Measurements from ENCODE around the gene CIC. TPM values are rescaled to one million over a fixed set of nuclear protein-coding genes. Genes with fewer than 3 reads are reported as not detected.

The CIC gene
- total RNA-seq, 1 experiment from 2014 or later = 75.5 TPM

DNA sequence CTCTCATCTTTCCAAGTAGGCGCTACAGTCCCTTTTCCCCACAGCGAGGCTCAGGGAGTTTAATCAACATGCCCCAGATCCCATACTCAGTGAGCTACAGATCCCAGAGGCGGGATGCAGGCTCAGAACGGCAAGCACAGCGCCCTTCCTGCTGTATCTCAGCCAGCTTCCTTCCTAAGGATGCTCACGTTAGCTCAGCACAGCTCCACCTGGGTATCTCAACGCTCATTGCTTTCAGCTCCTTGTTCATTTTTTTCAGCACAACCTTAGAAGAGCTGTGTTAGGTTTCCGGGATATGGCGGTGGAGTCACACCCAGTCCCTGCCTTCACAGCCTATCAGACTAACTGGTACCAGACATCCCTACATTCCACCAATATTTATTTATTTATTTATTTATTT is 53.3 kb downstream of the CIC start:
- Mint-ChIP-seq H3K4me3 (ENCODE audit: low read depth, unreplicated experiment) (no peak overlapping the region), H3K4me1 (ENCODE audit: low read depth, unreplicated experiment) (peaks cover 20% of the 10 kb centered on the region), H3K27me3 (ENCODE audit: unreplicated experiment) (peaks cover 44% of the 10 kb centered on the region), H3K27ac (ENCODE audit: unreplicated experiment) (no peak overlapping the region), H3K36me3 (ENCODE audit: insufficient read depth, unreplicated experiment) (peaks cover 18% of the 10 kb centered on the region), H3K9me3 (ENCODE audit: low read depth, unreplicated experiment) (no peaks in the 10 kb centered on the region)
- BruUV-seq (replicated peaks) = no TSS peak
- TF ChIP-seq, protein P1, sequence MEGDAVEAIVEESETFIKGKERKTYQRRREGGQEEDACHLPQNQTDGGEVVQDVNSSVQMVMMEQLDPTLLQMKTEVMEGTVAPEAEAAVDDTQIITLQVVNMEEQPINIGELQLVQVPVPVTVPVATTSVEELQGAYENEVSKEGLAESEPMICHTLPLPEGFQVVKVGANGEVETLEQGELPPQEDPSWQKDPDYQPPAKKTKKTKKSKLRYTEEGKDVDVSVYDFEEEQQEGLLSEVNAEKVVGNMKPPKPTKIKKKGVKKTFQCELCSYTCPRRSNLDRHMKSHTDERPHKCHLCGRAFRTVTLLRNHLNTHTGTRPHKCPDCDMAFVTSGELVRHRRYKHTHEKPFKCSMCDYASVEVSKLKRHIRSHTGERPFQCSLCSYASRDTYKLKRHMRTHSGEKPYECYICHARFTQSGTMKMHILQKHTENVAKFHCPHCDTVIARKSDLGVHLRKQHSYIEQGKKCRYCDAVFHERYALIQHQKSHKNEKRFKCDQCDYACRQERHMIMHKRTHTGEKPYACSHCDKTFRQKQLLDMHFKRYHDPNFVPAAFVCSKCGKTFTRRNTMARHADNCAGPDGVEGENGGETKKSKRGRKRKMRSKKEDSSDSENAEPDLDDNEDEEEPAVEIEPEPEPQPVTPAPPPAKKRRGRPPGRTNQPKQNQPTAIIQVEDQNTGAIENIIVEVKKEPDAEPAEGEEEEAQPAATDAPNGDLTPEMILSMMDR (IDR thresholded peaks at IDR 0.05; ENCODE audit: unreplicated experiment) = no peak
- CTCF ChIA-PET = no interaction called here
- DNase-seq = no peak
- intact Hi-C loops (cut with micrococcal nuclease; ENCODE audit: unreplicated experiment) = loop anchor here (10.0 kb wide), 1 partner anchor 218 kb away; no protein-coding TSS in a partner anchor

DNA sequence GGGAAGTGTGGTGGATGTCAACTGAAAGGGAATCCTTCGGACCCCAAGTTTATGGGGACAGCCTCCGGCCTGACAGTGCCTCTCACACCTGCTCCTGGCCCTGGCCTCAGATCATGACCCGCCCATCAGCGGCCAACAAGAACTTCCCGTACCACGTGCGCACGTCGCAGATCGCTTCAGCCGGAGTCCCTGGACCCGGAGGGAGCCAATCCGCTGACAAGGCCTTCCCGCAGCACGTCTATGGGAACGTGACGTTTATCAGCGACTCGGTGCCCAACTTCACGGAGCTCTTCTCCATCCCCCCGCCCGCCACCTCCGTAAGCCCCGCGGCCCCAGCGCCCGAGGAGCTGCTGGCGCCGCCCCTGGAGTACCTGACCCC is 54.4 kb downstream of the CIC start:
- intact Hi-C loops (cut with micrococcal nuclease; ENCODE audit: unreplicated experiment) = loop anchor here (10.0 kb wide), 1 partner anchor 219 kb away; no protein-coding TSS in a partner anchor
- Mint-ChIP-seq H3K27me3 (ENCODE audit: unreplicated experiment) (peaks cover 44% of the 10 kb centered on the region), H3K9me3 (ENCODE audit: low read depth, unreplicated experiment) (no peaks in the 10 kb centered on the region), H3K36me3 (ENCODE audit: insufficient read depth, unreplicated experiment) (peaks cover 18% of the 10 kb centered on the region), H3K27ac (ENCODE audit: unreplicated experiment) (no peak overlapping the region), H3K4me3 (ENCODE audit: low read depth, unreplicated experiment) (no peak overlapping the region), H3K4me1 (ENCODE audit: low read depth, unreplicated experiment) (peaks cover 26% of the 10 kb centered on the region)
- TF ChIP-seq, protein P1 (IDR thresholded peaks at IDR 0.05; ENCODE audit: unreplicated experiment) = no peak
- CTCF ChIA-PET = no interaction called here
- no TSS peak for BruUV-seq (replicated peaks)
- DNase-seq = no peak

DNA sequence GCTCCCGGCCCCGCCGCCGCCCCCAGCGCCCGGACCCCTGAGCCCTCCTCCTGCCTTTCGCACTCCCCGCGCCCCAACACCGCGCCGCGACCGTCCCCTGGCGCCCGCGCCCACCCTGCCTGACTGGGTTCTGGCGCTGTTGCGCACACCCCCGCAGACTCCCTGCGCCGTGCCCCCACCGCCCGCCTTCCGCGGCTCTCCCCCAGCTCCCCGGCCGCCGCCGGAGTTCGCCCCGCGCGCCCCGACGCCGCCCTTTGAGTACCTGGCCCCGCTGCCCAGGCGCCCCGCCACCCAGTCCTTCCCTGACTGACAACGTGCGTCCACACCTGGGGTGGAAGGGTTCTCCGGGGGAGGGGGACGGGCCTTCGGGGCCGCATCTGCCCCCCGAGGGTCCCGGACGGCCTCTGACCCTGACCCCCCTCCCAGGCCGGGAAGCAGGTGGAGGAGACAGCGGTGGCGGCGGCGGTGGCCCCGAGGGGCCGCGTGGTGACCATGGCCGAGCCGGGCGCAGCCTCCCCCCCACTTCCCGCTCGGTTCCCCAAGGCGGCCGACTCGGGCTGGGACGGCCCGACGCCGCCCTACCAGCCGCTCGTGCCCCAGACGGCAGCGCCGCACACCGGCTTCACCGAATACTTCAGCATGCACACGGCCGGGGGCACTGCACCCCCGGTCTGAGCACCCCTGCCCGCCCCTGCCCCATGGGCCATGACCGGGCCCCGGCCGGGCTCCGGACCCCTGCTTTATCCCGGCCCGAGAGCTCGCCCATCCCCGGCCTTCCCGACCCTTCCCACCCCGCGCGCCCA is 55.0 kb downstream of the CIC start:
- TF ChIP-seq, protein P1 (IDR thresholded peaks at IDR 0.05; ENCODE audit: unreplicated experiment) = no peak
- H3K4me3 Mint-ChIP-seq (ENCODE audit: low read depth, unreplicated experiment) = peak overlapping the region; percentile 84
- CTCF ChIA-PET = no interaction called here
- peaks cover 29% of the 10 kb centered on the region for H3K4me1 Mint-ChIP-seq (ENCODE audit: low read depth, unreplicated experiment)
- intact Hi-C loops (cut with micrococcal nuclease; ENCODE audit: unreplicated experiment) = loop anchor here (10.0 kb wide), 1 partner anchor 219 kb away; no protein-coding TSS in a partner anchor
- DNase-seq = peak; percentile 43
- H3K36me3 Mint-ChIP-seq (ENCODE audit: insufficient read depth, unreplicated experiment) = peaks cover 18% of the 10 kb centered on the region
- no peak overlapping the region for H3K27ac Mint-ChIP-seq (ENCODE audit: unreplicated experiment)
- H3K9me3 Mint-ChIP-seq (ENCODE audit: low read depth, unreplicated experiment) = no peaks in the 10 kb centered on the region
- no TSS peak for BruUV-seq (replicated peaks)
- peaks cover 44% of the 10 kb centered on the region for H3K27me3 Mint-ChIP-seq (ENCODE audit: unreplicated experiment)

DNA sequence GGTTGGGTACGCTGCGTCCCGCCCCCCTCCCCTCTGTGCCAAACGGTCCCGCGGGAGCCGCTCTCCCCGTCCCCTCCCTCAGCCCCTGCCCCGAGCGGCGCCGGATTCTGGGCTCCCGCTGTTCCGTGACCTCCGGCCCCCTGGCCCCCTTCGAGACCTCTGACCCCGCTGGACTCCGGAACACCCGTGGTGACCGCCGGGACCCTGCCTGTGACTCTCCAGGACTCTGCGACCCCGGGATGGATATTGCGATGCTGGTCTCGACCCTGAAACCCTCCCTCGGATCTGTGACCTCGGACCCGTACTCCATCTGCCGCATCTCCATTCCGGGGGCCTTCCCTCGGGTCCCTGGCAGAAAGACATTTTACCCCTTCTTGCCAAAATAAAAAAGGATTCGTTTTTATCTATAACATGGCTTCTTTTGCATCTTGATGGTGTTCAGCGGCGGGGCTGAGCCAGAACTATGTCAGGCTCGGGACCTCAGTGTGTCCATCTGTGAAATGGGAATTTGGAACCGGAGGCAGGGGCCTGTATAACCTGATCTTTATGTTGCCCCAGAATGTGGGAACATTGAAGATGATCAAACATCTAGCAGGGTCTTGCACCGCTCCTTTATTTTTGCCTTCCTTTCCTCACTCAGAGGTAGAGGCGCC is 55.7 kb downstream of the CIC start:
- DNase-seq = no peak
- peak overlapping the region; percentile 69 for H3K27ac Mint-ChIP-seq (ENCODE audit: unreplicated experiment)
- H3K36me3 Mint-ChIP-seq (ENCODE audit: insufficient read depth, unreplicated experiment) = peaks cover 18% of the 10 kb centered on the region
- no peaks in the 10 kb centered on the region for H3K9me3 Mint-ChIP-seq (ENCODE audit: low read depth, unreplicated experiment)
- H3K4me1 Mint-ChIP-seq (ENCODE audit: low read depth, unreplicated experiment) = peaks cover 29% of the 10 kb centered on the region
- CTCF ChIA-PET = no interaction called here
- BruUV-seq (replicated peaks) = no TSS peak
- TF ChIP-seq, protein P1 (IDR thresholded peaks at IDR 0.05; ENCODE audit: unreplicated experiment) = peak; percentile 88
- H3K27me3 Mint-ChIP-seq (ENCODE audit: unreplicated experiment) = peaks cover 44% of the 10 kb centered on the region
- peak overlapping the region; percentile 84 for H3K4me3 Mint-ChIP-seq (ENCODE audit: low read depth, unreplicated experiment)
- intact Hi-C loops (cut with micrococcal nuclease; ENCODE audit: unreplicated experiment) = loop anchor here (1.0 to 10.0 kb wide), 2 partner anchors 80 to 220 kb away; no protein-coding TSS in a partner anchor

Data from Calu3 (cell line).